NB4 (cell line): ENCODE measurements around the gene KPNB1.

Experiments used
- DNase-seq: peaks from one replicate; pipeline ENCODE4 v3.0.0; 2010; ENCODE audit warnings: low read depth
- H3K4me3 ChIP-seq: one replicate; pipeline ENCODE4 v1.5.1; 2011; ENCODE audit warnings: mild to moderate bottlenecking, low read depth, low read length, moderate library complexity
- MYC ChIP-seq: IDR thresholded peaks from 2 replicates; pipeline ENCODE4 v1.6.1; 2011; ENCODE audit warnings: low read depth, low read length
- POLR2A ChIP-seq: IDR thresholded peaks from 2 replicates; pipeline ENCODE4 v1.6.1; 2011; ENCODE audit warnings: mild to moderate bottlenecking; ENCODE audit not compliant: insufficient read length; ENCODE audit errors: extremely low read depth
- TF ChIP-seq, protein P1 (sequence below): IDR thresholded peaks from one replicate; pipeline ENCODE4 v1.5.1; 2012; ENCODE audit warnings: low read depth, low read length
- TF ChIP-seq, protein P2 (sequence below): IDR thresholded peaks from 2 replicates; pipeline ENCODE4 v1.6.1; 2011; ENCODE audit warnings: low read depth, low read length

KPNB1 gene

DNA sequence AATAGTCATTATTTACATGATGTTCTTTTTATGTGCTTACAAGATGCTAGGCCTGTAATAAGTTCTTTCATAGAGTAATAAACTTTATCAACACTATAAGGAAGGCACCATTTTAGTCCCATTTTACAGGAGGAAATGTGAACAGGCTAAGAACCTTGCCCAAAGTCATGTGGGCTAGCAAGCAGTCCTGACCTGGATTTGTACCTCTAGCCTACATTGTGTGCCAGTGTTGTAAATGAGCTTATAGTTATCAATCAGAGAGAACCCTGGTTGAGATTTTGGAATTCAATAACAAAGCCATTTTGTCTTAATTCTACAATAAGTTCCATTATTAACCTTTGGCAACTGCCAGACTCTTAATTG is 37.6 kb downstream of the KPNB1 start:
- TF ChIP-seq, protein P1, sequence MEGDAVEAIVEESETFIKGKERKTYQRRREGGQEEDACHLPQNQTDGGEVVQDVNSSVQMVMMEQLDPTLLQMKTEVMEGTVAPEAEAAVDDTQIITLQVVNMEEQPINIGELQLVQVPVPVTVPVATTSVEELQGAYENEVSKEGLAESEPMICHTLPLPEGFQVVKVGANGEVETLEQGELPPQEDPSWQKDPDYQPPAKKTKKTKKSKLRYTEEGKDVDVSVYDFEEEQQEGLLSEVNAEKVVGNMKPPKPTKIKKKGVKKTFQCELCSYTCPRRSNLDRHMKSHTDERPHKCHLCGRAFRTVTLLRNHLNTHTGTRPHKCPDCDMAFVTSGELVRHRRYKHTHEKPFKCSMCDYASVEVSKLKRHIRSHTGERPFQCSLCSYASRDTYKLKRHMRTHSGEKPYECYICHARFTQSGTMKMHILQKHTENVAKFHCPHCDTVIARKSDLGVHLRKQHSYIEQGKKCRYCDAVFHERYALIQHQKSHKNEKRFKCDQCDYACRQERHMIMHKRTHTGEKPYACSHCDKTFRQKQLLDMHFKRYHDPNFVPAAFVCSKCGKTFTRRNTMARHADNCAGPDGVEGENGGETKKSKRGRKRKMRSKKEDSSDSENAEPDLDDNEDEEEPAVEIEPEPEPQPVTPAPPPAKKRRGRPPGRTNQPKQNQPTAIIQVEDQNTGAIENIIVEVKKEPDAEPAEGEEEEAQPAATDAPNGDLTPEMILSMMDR = no peak
- TF ChIP-seq POLR2A (no peak), MYC (no peak)
- TF ChIP-seq, protein P2, sequence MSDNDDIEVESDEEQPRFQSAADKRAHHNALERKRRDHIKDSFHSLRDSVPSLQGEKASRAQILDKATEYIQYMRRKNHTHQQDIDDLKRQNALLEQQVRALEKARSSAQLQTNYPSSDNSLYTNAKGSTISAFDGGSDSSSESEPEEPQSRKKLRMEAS = no peak
- no peak overlapping the region for H3K4me3 ChIP-seq
- DNase-seq = no peak

DNA sequence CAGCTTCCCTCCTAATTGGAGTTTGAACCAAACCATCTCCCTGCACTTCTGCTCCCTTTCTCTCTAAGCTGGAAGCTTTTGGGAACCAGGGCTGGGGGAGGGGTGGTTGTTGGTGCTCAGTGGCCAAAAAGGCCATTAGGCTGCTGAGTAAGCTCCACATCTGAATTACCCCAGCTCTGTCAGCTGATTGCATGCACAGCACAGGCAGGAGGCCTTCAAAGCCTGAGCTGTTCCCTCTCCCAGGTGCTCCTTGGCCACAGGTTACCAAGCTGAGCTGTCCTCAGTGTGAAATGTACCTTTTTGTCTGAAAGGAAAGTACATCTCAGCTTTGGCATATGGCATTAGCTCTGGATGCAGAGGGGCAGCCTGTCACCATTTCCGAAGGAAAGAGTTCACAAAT is 38.0 kb downstream of the KPNB1 start:
- no peak for DNase-seq
- no peak for TF ChIP-seq MYC
- TF ChIP-seq, protein P1 = no peak

DNA sequence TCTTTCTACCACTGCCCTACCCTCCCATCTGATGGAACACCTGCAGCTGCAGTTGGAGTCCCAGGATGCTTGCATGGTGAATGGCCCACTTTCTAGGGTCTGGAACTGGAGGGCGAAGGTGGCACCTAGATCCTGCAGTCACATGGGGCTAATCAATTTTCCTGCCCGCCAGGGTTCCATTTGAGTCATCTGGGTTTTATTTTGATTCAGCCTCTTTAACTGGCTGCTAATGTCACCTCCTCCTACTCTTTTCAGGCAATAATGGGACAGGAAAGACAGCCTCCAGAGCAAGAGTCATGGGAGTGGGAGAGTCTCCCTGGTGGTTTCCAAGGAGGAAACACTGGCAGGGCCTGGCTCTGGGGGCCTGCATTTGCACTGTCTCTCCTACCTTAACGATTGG is 40.4 kb downstream of the KPNB1 start:
- H3K4me3 ChIP-seq = no peak overlapping the region
- no peak for DNase-seq
- no peak for TF ChIP-seq MYC
- TF ChIP-seq, protein P2 = no peak
- TF ChIP-seq POLR2A = no peak
- TF ChIP-seq, protein P1 = no peak

More for the DNA sequence above, 38.0 kb downstream of the KPNB1 start:
- no peak overlapping the region for H3K4me3 ChIP-seq

DNA sequence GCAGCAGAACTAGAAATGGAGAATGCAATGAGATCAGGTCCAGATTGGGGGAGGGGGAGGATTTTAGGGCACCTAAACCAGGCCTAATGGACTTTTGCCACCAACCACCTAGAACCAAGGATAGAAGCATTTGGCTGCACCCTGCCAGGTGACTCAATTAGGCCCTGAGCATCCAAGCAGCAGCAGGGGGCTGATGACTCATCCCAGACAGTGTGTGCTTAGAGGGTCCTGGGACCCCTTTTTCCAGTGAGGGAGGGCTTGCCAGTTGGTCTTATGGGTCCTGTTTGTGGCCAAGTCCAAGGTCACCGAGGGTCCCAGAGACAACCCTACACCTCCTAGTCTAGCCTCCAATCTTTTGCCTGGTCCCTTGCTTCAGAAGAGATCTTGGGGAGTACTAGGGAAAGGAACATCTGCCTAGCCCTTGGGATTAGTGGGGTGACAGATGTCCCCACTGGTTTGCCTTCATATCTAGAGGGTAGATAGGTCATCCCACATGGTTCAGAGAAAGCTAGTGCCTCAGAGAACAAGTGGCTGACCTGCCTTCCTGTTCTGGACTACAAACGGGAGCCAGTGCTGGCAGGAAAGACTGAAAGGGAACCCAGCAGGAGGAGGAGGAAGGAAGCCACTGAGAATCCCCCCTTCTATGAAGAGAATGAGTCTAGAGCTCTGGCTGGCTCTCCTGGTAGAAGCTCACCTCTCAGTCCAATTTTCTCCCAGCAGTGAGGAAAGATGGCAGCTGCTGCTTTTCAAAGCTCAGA is 42.6 kb downstream of the KPNB1 start:
- TF ChIP-seq MYC (no peak), POLR2A (no peak)
- TF ChIP-seq, protein P2 = no peak
- TF ChIP-seq, protein P1 = no peak
- H3K4me3 ChIP-seq = peak overlapping the region; percentile 52
- DNase-seq = no peak

DNA sequence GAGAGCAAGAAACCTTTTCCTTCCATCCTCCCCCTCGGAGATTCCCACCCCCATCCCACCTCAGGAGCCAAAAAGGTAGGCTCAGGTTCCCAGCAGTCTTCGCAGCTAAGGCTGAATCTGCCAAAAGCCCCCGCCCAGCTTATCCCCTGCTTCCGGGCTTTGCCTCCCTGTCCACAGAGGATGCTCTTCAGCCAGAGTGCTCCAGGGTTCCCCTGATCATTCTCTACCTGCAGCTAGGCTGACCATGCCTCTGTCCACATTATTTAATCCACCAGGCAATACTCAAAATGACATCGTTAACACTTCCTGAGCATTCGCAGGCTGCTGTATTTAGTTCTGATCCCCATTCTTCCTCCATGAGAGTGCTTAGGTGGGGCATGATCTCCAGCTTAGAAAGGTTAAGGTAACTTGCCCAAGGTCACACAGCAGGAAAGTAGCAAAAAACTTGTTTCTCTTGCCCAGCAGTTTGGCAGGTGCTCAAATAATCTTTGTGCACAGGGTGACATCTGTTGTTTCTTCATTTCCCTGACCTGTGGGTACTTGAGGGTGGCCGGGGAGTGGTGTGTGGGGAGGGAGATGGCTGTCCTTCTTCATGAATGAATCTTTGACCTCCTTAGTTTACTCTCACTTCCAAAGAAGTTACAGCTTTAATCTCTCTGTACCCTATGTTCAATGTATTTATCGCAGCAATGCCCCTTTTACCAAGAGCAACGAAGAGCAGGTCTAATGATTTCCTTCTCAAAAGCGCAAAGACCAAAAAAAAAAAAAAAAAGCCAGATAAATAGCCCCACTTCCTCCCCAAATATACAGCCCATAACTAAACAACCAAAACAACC is 43.4 kb downstream of the KPNB1 start:
- DNase-seq = peak; percentile 61
- peak overlapping the region; percentile 52 for H3K4me3 ChIP-seq
- no peak for TF ChIP-seq MYC
- TF ChIP-seq, protein P1 = no peak
- TF ChIP-seq, protein P2 = no peak
- no peak for TF ChIP-seq POLR2A
